ENCODE data around the gene SORL1.

Gene SORL1

DNA sequence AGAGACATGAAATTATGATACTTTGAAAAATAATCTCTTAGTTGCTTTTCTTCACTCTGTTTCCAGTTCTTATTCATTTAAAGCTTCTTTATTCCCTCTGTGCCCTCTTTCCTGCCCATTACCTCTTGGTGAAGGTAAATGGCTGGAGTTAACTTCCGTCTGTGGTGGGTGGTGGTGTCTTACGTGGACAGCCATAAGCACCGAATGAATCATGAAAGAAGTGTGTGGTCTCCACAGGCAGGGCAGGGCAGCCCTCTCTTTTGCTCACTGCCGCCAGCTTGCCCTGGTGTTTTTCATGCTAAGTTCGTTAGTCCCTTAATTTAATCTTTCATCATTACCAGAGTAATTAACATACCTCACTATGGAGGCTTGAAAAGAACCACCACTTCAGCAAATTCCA is 99.3 kb downstream of the SORL1 start:
- TF ChIP-seq, protein P1, sequence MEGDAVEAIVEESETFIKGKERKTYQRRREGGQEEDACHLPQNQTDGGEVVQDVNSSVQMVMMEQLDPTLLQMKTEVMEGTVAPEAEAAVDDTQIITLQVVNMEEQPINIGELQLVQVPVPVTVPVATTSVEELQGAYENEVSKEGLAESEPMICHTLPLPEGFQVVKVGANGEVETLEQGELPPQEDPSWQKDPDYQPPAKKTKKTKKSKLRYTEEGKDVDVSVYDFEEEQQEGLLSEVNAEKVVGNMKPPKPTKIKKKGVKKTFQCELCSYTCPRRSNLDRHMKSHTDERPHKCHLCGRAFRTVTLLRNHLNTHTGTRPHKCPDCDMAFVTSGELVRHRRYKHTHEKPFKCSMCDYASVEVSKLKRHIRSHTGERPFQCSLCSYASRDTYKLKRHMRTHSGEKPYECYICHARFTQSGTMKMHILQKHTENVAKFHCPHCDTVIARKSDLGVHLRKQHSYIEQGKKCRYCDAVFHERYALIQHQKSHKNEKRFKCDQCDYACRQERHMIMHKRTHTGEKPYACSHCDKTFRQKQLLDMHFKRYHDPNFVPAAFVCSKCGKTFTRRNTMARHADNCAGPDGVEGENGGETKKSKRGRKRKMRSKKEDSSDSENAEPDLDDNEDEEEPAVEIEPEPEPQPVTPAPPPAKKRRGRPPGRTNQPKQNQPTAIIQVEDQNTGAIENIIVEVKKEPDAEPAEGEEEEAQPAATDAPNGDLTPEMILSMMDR (conservative IDR thresholded peaks at IDR 0.05; ENCODE audit: low read depth, low read length), result no peak
- H3K27ac ChIP-seq, result no peak overlapping the region
- H3K27me3 ChIP-seq (ENCODE audit: insufficient read depth, low read depth), result no peaks in the 10 kb centered on the region
- H2AFZ ChIP-seq (ENCODE audit: low read depth), result no peak overlapping the region
- H3K4me1 ChIP-seq (ENCODE audit: low read depth, poor library complexity, severe bottlenecking), result no peaks in the 10 kb centered on the region
- no peak overlapping the region for H3K4me2 ChIP-seq
- H3K79me2 ChIP-seq (ENCODE audit: insufficient read depth, low read depth), result no peaks in the 10 kb centered on the region
- no peaks in the 10 kb centered on the region for H3K36me3 ChIP-seq (ENCODE audit: insufficient read depth)
- H3K9ac ChIP-seq, result no peak overlapping the region
- no peaks in the 10 kb centered on the region for H4K20me1 ChIP-seq (ENCODE audit: insufficient read depth)
- no peak overlapping the region for H3K4me3 ChIP-seq (IDR thresholded peaks at IDR 0.05; ENCODE audit: insufficient read depth, low read depth, low read length)

DNA sequence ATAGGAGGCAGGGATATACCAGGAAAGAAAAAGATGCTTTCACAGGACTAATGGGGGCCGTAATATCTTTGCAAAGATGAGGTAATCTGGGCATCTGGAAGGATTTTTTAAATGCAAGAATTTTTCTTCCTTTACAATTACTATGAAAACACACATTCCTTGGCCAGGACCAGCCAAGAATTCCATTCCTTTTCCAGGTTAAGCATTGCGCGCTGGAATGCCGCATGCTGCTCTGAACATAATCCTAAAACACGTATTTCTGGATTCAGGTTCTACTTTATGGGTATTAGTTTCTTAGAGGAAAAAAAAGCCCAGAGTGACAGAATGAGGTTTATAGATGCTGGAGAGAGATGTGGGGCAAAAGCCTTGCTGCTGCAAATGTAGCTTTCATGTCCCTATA is 100.0 kb downstream of the SORL1 start:
- Histone ChIP-seq H3K79me2 (ENCODE audit: insufficient read depth, low read depth) (no peaks in the 10 kb centered on the region), H3K4me2 (no peak overlapping the region), H3K4me3 (IDR thresholded peaks at IDR 0.05; ENCODE audit: insufficient read depth, low read depth, low read length) (no peak overlapping the region), H4K20me1 (ENCODE audit: insufficient read depth) (no peaks in the 10 kb centered on the region), H3K9ac (no peak overlapping the region), H3K4me1 (ENCODE audit: low read depth, poor library complexity, severe bottlenecking) (no peaks in the 10 kb centered on the region), H2AFZ (ENCODE audit: low read depth) (no peak overlapping the region), H3K36me3 (ENCODE audit: insufficient read depth) (no peaks in the 10 kb centered on the region), H3K27me3 (ENCODE audit: insufficient read depth, low read depth) (no peaks in the 10 kb centered on the region), H3K27ac (no peak overlapping the region)
- TF ChIP-seq, protein P1 (conservative IDR thresholded peaks at IDR 0.05; ENCODE audit: low read depth, low read length), result no peak

- H3K36me3 ChIP-seq (ENCODE audit: insufficient read depth), result no peaks in the 10 kb centered on the region
- TF ChIP-seq, protein P1 (conservative IDR thresholded peaks at IDR 0.05; ENCODE audit: low read depth, low read length), result no peak
Observed at GRCh38 chr11:121552644-121553043, 100.5 kb downstream of the SORL1 start.

DNA sequence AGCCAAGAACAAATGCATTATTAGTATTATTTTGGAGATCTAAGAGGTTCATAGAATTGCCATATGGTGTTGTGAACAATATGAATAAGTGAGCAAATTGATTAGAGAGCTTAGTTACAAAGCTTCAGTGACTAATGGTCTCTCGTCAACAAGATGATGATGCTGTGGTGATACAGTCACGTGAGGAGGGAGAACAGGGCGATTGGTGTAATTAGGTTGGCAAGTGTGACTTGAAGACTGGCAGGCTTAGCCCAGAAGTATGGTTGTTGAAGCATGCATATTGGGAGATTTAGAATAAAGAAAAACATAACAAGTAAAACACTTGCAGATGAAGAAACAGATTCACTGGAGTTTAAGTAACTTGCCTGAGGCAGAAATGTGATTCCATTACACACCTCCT is 101.3 kb downstream of the SORL1 start:
- H3K79me2 ChIP-seq (ENCODE audit: insufficient read depth, low read depth), result no peaks in the 10 kb centered on the region
- no peaks in the 10 kb centered on the region for H3K4me1 ChIP-seq (ENCODE audit: low read depth, poor library complexity, severe bottlenecking)
- no peaks in the 10 kb centered on the region for H3K27me3 ChIP-seq (ENCODE audit: insufficient read depth, low read depth)
- H3K4me3 ChIP-seq (IDR thresholded peaks at IDR 0.05; ENCODE audit: insufficient read depth, low read depth, low read length), result no peak overlapping the region
- H2AFZ ChIP-seq (ENCODE audit: low read depth), result no peak overlapping the region
- H3K27ac ChIP-seq, result no peak overlapping the region
- no peaks in the 10 kb centered on the region for H3K36me3 ChIP-seq (ENCODE audit: insufficient read depth)
- no peak overlapping the region for H3K9ac ChIP-seq
- H4K20me1 ChIP-seq (ENCODE audit: insufficient read depth), result no peaks in the 10 kb centered on the region
- no peak overlapping the region for H3K4me2 ChIP-seq
- TF ChIP-seq, protein P1 (conservative IDR thresholded peaks at IDR 0.05; ENCODE audit: low read depth, low read length), result no peak

More at GRCh38 chr11:121552644-121553043, 100.5 kb downstream of the SORL1 start:
- H3K27me3 ChIP-seq (ENCODE audit: insufficient read depth, low read depth), result no peaks in the 10 kb centered on the region
- no peak overlapping the region for H2AFZ ChIP-seq (ENCODE audit: low read depth)
- H3K27ac ChIP-seq, result no peak overlapping the region
- no peak overlapping the region for H3K4me2 ChIP-seq
- H4K20me1 ChIP-seq (ENCODE audit: insufficient read depth), result no peaks in the 10 kb centered on the region
- H3K9ac ChIP-seq, result no peak overlapping the region
- H3K79me2 ChIP-seq (ENCODE audit: insufficient read depth, low read depth), result no peaks in the 10 kb centered on the region
- no peaks in the 10 kb centered on the region for H3K4me1 ChIP-seq (ENCODE audit: low read depth, poor library complexity, severe bottlenecking)
- no peak overlapping the region for H3K4me3 ChIP-seq (IDR thresholded peaks at IDR 0.05; ENCODE audit: insufficient read depth, low read depth, low read length)
